GM18870 (cell line): ENCODE results near the gene UBQLN1.

Source experiments
- ATAC-seq: cut with Tn5 transposase; IDR thresholded peaks from one replicate; pipeline ENCODE4 v1.9.1; 2021; ENCODE audit warnings: moderate library complexity; ENCODE audit not compliant: unreplicated experiment

Gene UBQLN1

GRCh38 chr9:83698976-83699585, 8.7 kb downstream of the UBQLN1 start:
- ATAC-seq, result peak; percentile 51

DNA sequence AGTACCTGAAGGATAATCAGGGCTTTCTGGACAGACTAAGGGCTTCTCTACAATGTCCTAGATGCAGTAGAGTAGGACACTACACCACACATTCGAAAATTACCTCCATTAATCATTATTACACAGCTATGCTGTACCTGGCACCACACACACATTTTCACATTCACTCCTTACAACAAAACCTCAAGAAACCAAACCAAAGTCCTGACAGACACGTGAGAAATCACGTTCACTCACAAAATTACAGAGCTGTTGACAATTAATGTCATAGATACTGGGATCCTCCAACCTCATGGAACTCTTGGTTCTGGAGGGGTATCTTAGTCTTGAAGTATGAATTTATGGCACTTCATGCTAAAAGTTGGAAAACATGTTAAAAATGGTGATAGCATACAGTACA, 16.3 kb downstream of the UBQLN1 start:
- ATAC-seq, result no peak

DNA sequence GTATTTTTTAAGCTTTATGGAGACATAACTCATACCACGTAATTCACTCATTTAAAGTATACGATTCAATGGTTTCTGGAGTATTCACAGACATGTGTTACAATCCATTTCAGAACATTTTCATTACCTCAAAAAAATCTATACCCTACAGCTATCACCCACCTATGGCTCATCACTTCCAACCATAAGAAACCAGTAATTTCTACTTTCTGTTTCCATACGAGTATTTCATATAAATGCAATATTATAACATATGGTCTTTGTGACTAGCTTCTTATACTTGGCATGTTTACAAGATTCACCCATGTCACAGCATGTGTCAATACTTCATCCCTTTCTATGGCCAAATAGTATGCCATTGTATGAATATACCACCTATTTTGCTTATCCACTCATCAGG, 18.8 kb downstream of the UBQLN1 start:
- no peak for ATAC-seq

- ATAC-seq, result no peak
Observed at GRCh38 chr9:83681490-83681889, 26.3 kb downstream of the UBQLN1 start.

GRCh38 chr9:83680233-83680632, 27.5 kb downstream of the UBQLN1 start:
- no peak for ATAC-seq

DNA sequence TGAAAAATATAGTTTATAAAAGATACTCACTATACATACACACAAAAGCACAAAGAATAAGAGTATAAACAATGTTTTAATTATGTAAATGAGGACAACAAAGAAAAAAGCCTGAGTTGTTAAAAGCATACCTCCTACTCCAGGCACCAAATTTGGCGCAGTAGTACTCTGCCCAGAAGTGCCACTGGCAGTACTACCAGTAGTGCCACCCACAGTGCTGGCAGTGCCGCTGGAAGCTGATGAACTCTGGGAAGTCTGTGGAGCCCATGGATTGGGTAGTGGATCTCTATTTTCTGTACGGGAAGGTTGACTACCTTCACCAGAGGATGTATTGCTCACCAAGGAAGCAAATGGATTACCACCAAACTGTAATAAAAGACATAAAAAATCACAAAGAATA, 30.2 kb downstream of the UBQLN1 start:
- ATAC-seq, result no peak

GRCh38 chr9:83675466-83675865, 32.3 kb downstream of the UBQLN1 start:
- ATAC-seq, result no peak

DNA sequence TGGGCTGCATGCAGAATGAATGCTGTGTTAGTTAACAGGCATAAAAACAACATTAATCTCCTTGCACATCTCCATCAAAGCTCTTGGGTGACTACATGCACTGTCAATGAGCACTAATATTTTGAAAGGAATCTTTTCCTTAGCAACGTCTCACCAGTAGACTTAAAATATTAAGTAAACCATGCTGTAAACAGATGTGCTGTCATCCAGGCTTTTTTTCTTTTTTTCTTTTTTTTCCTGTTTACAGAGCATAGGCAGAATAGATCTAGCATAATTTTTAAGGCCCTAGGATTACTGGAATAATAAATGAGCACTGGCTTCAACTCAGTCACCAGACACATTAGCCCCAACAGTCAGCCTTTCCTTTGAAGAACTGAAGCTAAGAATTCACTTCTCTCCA, 36.3 kb downstream of the UBQLN1 start:
- ATAC-seq, result no peak

GRCh38 chr9:83670381-83670780, 37.4 kb downstream of the UBQLN1 start:
- ATAC-seq, result no peak

GRCh38 chr9:83669067-83669466, 38.7 kb downstream of the UBQLN1 start:
- ATAC-seq, result no peak

- ATAC-seq, result peak; percentile 82
Observed at GRCh38 chr9:83665580-83666200, 42.1 kb downstream of the UBQLN1 start.

GRCh38 chr9:83662933-83663332, 44.8 kb downstream of the UBQLN1 start:
- no peak for ATAC-seq

DNA sequence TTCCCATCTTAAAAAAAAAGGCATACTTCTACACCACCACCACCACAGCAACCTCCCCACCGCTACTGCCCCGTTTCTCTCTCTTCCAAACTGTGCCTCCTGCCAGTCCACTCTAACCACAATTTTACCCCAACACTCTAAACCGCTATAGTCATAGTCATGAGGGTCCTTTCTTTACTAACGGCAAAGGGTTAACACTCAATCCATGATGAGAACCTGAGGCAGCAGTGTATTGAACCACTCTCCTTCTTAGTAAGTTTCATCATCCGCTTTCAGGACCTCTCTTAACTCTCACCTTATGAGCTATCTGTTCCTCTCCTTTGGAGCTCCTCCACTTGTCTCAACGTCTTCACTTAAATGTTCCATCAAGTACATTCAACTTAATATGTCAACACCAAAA, 50.8 kb downstream of the UBQLN1 start:
- ATAC-seq, result no peak

GRCh38 chr9:83656032-83656680, 51.6 kb downstream of the UBQLN1 start:
- peak; percentile 59 for ATAC-seq

DNA sequence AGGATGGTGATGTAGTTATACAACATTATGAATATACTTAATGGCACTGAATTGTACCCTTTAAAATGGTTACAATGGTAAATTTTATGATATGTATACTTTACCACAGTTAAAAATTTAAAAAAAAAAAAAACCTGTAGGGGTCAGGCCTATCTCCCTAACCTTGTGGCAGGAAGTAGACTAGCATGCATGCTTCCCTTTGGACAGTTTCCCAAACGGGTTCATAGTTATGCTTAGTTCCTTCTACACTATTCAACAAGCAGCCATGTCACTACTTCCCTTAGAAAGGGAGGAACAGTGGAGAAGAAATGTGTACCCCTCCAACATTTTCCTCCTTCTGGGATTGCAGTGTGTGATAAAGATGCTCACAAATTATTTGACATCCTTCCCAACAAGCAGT, 52.3 kb downstream of the UBQLN1 start:
- no peak for ATAC-seq

- ATAC-seq, result no peak
Observed at GRCh38 chr9:83652433-83652832, 55.3 kb downstream of the UBQLN1 start.

DNA sequence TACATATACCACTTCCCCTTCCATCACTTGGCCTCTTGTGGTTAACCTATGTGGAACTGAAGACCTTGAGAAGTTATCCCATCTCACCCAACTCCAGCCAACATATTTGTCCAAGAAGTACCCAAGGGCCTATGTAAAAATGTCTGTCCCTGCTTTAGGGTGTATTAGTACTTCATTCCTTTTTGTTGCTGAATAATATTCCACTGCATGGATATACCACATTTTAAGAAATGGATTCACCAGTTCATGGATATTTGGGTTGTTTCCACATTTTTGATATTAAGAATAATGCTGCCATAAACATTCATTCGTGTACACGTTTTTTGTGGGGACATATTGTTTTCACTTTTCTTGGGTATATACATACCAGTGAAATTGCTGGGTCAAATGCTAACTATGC, 56.2 kb downstream of the UBQLN1 start:
- no peak for ATAC-seq

DNA sequence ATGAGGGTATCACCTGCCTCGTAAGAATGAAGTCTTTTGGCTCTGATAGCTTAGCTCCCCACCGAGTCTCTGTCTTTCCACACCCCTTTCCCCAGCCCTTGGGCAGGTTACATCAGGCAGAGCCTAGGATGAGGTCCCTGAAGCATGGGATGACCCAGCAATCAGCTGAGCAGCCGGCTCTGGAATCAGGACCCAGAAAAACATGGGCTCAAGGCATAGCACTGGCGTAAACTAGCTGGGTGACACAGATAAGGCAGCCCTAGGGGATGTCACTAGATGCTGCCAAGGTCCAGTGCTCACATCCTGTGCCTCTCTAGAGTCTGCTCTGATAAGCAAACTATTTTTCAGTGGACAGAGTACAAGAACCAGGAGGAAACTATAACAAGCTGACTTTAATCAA, 58.2 kb downstream of the UBQLN1 start:
- no peak for ATAC-seq

GRCh38 chr9:83649080-83649479, 58.7 kb downstream of the UBQLN1 start:
- no peak for ATAC-seq

GRCh38 chr9:83646500-83647239, 61.1 kb downstream of the UBQLN1 start:
- ATAC-seq, result no peak

- ATAC-seq, result no peak
Observed at GRCh38 chr9:83642793-83643192, 65.0 kb downstream of the UBQLN1 start.

- no peak for ATAC-seq
Observed at GRCh38 chr9:83639266-83639665, 68.5 kb downstream of the UBQLN1 start.
